NCI-H345 (cell line): ENCODE results near the gene VILL.
"Not testable (repeated sequence)": the region's sequence is repeated elsewhere in the genome, so short reads cannot be mapped to it uniquely, and the experiment has no call there.

ENCODE experiments used
- DNase-seq: peaks from one replicate; lab custom pipeline; 2025; lab: John Stamatoyannopoulos, UW

VILL gene

GRCh38 chr3:37963635-37964034 is 27.0 kb upstream of the VILL start:
- DNase-seq = no peak

GRCh38 chr3:37964146-37964545 is 26.4 kb upstream of the VILL start:
- DNase-seq = no peak

GRCh38 chr3:37964716-37965115 is 25.9 kb upstream of the VILL start:
- no peak for DNase-seq

- peak; percentile 17 for DNase-seq
Observed at GRCh38 chr3:37967260-37967881, 23.2 kb upstream of the VILL start.

- DNase-seq = no peak
Observed at GRCh38 chr3:37968199-37968598, 22.4 kb upstream of the VILL start.

- DNase-seq = no peak
Observed at GRCh38 chr3:37968813-37969595, 21.6 kb upstream of the VILL start.

- no peak for DNase-seq
Observed at GRCh38 chr3:37969596-37970100, 20.9 kb upstream of the VILL start.

GRCh38 chr3:37970802-37971201 is 19.8 kb upstream of the VILL start:
- no peak for DNase-seq

- DNase-seq = no peak
Observed at GRCh38 chr3:37971467-37971866, 19.1 kb upstream of the VILL start.

GRCh38 chr3:37972056-37972455 is 18.5 kb upstream of the VILL start:
- DNase-seq = not testable (repeated sequence)

- DNase-seq = no peak
Observed at GRCh38 chr3:37973246-37974054, 17.1 kb upstream of the VILL start.

GRCh38 chr3:37974121-37975083 is 16.2 kb upstream of the VILL start:
- peak; percentile 7 for DNase-seq

GRCh38 chr3:37979541-37980461 is 10.8 kb upstream of the VILL start:
- DNase-seq = no peak

GRCh38 chr3:37980462-37981347 is 9.9 kb upstream of the VILL start:
- no peak for DNase-seq

GRCh38 chr3:37981348-37981664 is 9.3 kb upstream of the VILL start:
- DNase-seq = no peak

GRCh38 chr3:37982331-37982730 is 8.3 kb upstream of the VILL start:
- DNase-seq = no peak

- no peak for DNase-seq
Observed at GRCh38 chr3:37984051-37984450, 6.5 kb upstream of the VILL start.

- DNase-seq = no peak
Observed at GRCh38 chr3:37984596-37984995, 6.0 kb upstream of the VILL start.

GRCh38 chr3:37985637-37986320 is 4.8 kb upstream of the VILL start:
- DNase-seq = no peak
